Ovary (tissue), 3 donors: ENCODE results near the gene SYDE2.

Experiments used
- CTCF ChIP-seq, 3 donors: fragments of 450-650 bp in 2 of 3; fragments of 200-600 bp in 1 of 3; IDR thresholded peaks; one replicate each; pipeline versions ENCODE4 v1.5.1 to v1.8.0; 2016 to 2022; ENCODE audit warnings: antibody characterized with exemption in 3 of 3, mild to moderate bottlenecking in 1 of 3
- EP300 ChIP-seq: sonication (generic); formaldehyde crosslinking; IDR thresholded peaks from one replicate; pipeline ENCODE4 v1.6.1; 2017; ENCODE audit warnings: antibody characterized with exemption
- POLR2A ChIP-seq: fragments of 450-650 bp; IDR thresholded peaks from one replicate; pipeline ENCODE4 v1.6.1; 2017; ENCODE audit warnings: antibody characterized with exemption, mild to moderate bottlenecking, moderate library complexity
- donor health status: DM: no; HTN: no; CAD: no.

- TF ChIP-seq CTCF (IDR thresholded peaks at IDR 0.05): no peak
- TF ChIP-seq POLR2A: no peak
- no peak for TF ChIP-seq EP300
Measured at GRCh38 chr1:85202864-85203255, 2.0 kb upstream of the SYDE2 start.
